ENCODE data around the gene IFI27L1.

- no peak for TF ChIP-seq POLR2AphosphoS5 (IDR thresholded peaks at IDR 0.05)
- TF ChIP-seq CTCF (IDR thresholded peaks at IDR 0.05) = no peak
Observed at GRCh38 chr14:94115631-94116030, 34.5 kb downstream of the IFI27L1 start.
